Stimulated activated CD8-positive, alpha-beta memory T cell treated with anti-CD3 and anti-CD28 coated beads, Interleukin-12 subunit alpha, Interleukin-12 subunit beta, amount 100 ng/mL, for 1 hour (primary cell): ENCODE data around the gene EFCAB11.

Source experiments
- DNase-seq: peaks from one replicate; pipeline ENCODE4 v3.0.0-alpha.2; 2020; ENCODE audit warnings: low read depth

Gene EFCAB11

GRCh38 chr14:89956661-89957009 is 2.1 kb upstream of the EFCAB11 start:
- DNase-seq = no peak

- DNase-seq = peak; percentile 95
Observed at GRCh38 chr14:89955745-89956660, 1.5 kb upstream of the EFCAB11 start, which contains the start of gene TDP1. TSS of gene TDP1 (plus strand) at chr14:89955927. CDS start at chr14:89963115, 7,188 bp downstream.

- no peak for DNase-seq
Observed at GRCh38 chr14:89955022-89955744, 653 bp upstream of the EFCAB11 start.

- no peak for DNase-seq
Observed at GRCh38 chr14:89953602-89954001, 928 bp downstream of the EFCAB11 start.

- DNase-seq = no peak
Observed at GRCh38 chr14:89952576-89952975, 2.0 kb downstream of the EFCAB11 start.

GRCh38 chr14:89947344-89947743 is 7.2 kb downstream of the EFCAB11 start:
- DNase-seq = no peak

GRCh38 chr14:89941830-89942377 is 12.6 kb downstream of the EFCAB11 start:
- no peak for DNase-seq

GRCh38 chr14:89936654-89937185 is 17.8 kb downstream of the EFCAB11 start:
- DNase-seq = no peak

- no peak for DNase-seq
Observed at GRCh38 chr14:89933002-89933401, 21.5 kb downstream of the EFCAB11 start.

GRCh38 chr14:89927186-89927865 is 27.2 kb downstream of the EFCAB11 start:
- DNase-seq = no peak

GRCh38 chr14:89926694-89927093 is 27.8 kb downstream of the EFCAB11 start:
- DNase-seq = no peak

- no peak for DNase-seq
Observed at GRCh38 chr14:89924268-89924667, 30.3 kb downstream of the EFCAB11 start.

- DNase-seq = no peak
Observed at GRCh38 chr14:89922031-89922907, 32.3 kb downstream of the EFCAB11 start.

- no peak for DNase-seq
Observed at GRCh38 chr14:89921346-89921745, 33.2 kb downstream of the EFCAB11 start.

GRCh38 chr14:89920056-89920455 is 34.5 kb downstream of the EFCAB11 start:
- DNase-seq = no peak

GRCh38 chr14:89918721-89919120 is 35.8 kb downstream of the EFCAB11 start:
- DNase-seq = no peak

- DNase-seq = peak; percentile 37
Observed at GRCh38 chr14:89915114-89915878, 39.2 kb downstream of the EFCAB11 start.

- no peak for DNase-seq
Observed at GRCh38 chr14:89912667-89913211, 41.8 kb downstream of the EFCAB11 start.

- DNase-seq = no peak
Observed at GRCh38 chr14:89912221-89912620, 42.3 kb downstream of the EFCAB11 start.
